ENCODE results near the gene ALK.

ALK gene

GRCh38 chr2:29480426-29480825 is 441.0 kb downstream of the ALK start:
- DNase-seq: no peak

GRCh38 chr2:29479401-29479800 is 442.0 kb downstream of the ALK start:
- DNase-seq: no peak

GRCh38 chr2:29478641-29479040 is 442.7 kb downstream of the ALK start:
- DNase-seq: no peak

- DNase-seq: no peak
These were observed 444.2 kb downstream of the ALK start for GRCh38 chr2:29477186-29477585.

DNA sequence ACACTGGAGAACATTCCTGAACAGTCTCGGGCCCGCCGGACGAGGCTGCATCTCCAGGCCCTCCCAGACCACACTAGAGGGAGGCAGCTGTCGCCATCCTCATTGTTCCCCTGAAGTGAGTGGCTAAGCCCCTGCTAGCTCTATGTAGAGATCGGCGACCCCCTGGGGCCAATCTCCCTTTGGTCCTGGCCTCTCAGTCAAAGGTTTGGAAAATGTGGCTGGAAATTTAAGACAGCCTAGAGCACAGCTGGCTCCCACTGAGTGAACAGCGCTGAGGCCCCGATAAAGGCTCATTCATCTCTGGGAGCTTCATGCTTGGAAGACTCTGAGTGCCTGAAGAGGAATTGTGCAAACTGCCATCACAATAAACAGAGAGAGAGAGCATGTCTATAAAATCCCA is 445.9 kb downstream of the ALK start:
- no peak for DNase-seq

DNA sequence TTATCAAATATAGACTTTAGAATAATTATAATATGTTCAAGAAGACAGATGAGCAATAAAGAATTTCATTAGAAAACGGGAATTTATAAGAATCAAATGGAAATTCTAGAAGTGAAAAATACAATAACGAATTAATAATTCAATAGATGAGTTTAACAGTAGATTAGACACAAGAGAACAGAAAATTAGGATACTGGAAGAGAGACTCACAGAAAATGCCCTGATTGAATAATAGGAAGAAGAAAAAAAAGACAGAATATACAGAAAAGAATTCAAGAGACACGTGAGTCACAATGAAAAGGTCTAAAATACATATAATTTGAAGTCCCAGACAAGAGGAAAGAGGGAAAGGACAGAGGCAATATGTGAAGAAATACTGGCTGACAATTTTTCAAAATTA is 451.4 kb downstream of the ALK start:
- DNase-seq: no peak

DNA sequence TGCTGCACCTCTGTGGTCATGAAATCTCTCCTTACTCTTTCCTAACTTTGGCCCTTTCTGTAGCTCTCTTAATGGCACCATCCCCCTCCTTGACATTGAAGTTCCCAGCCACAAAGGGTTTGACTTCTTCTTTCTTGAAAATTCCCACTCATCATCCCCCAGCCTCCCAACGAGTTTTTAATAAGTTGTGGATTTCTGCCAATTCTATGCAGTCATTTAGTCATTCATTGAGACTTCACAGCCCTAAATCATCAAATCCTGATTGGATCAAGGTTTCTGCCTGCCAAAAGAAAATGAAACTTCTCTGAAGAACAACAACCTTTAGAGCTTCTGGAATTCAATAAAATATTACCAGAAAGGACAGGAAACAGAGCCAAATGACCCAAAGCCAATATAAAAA is 451.9 kb downstream of the ALK start:
- DNase-seq: no peak

GRCh38 chr2:29463181-29463900 is 458.0 kb downstream of the ALK start:
- DNase-seq: no peak

- DNase-seq: no peak
These were observed 459.1 kb downstream of the ALK start for GRCh38 chr2:29462293-29462692.

GRCh38 chr2:29460190-29460589 is 461.2 kb downstream of the ALK start:
- no peak for DNase-seq

DNA sequence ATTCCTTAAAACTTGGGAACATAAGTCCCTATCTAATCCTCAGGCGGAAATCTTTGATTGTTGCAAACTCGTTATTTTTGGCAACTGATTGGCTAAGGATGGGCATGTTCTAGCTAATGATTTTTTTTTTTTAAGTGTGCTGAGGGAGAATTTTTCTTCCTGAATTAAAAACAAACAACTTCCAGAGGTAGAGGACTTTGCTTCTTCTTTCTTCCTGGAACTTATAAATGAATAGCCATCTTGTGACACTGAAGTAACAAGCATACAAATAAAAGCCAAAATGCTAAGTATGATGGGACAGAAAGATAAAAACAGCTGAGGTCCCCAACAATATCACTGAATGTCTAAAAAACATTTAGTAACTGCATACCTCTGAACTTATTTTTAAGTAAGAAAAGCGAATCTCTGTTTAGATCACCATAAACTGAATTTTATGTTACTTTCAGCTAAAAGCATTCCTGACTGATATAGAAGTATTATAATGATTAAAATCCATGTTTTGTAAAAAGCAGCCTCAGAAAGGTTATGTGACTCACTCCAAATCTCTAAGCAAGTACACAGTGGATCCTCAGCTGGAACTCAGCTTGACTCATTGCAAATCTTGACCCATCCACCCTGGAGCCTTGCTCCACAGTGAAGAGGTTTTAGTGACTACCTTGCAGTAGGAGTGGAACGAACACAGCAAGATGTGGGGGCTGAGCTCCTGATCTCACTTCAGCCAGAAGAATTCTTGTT is 461.8 kb downstream of the ALK start:
- DNase-seq: no peak

- DNase-seq: no peak
These were observed 465.0 kb downstream of the ALK start for GRCh38 chr2:29456429-29456828.

DNA sequence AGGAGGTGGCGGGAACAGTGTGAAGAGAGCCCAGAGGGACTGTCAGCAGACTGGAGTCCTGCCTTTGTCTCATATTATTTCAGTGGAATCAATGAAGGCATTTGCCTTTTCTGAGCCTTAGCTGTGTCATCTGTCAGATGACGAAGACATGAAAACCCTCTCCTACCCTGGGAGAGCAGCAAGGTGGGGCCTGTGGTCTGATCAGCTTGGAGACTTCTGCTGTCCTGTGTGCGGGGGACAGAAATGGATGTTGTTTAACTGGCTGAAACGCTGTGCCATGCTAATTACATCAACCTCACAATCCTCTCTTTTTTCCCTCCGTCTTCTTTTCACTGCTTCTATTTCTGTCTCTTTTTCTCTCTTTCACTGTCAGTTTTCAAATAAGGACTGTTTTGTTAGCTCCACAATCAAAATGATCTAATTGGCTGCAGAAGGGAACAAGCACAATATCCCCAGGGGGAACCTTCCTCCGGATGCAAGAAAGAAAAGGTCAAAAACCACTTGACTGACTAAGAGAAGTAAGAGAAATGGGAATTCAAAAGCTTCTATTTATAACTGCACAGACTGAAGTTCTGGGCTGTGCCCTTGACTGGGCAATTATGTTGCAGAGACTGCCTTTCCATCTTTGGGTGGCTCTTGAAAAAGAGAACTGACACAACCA is 466.1 kb downstream of the ALK start:
- DNase-seq: no peak

- no peak for DNase-seq
These were observed 469.4 kb downstream of the ALK start for GRCh38 chr2:29452036-29452435.

GRCh38 chr2:29450596-29451222 is 470.7 kb downstream of the ALK start:
- DNase-seq: peak; percentile 34

GRCh38 chr2:29449499-29449898 is 471.9 kb downstream of the ALK start:
- no peak for DNase-seq

DNA sequence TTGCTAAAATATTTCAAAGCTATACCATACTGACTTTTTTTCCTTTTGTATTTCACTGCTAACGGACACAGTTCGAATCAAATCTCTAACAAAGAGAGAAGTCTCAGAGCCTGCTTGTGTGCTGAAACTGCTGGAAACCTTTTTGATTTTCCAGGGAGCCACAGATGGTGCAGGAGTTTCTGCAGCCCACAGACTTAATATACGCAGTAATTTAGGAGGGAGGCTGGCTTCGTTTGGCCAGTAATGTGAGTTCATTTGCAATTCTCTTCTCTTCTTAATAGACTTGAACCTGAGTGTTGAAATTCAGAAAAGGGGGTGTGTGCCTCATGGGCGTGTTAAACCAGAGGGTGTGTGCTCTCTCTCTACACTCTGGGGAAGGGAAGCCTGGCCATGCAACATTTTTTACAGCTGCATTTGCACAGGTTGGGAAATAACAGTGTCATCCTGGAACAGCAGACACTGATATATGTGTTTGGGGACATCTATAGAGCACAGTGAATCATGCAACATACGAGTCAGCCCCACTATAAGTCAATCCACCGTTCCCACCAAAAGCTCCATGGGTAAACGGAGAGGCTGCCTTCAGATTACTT is 473.2 kb downstream of the ALK start:
- DNase-seq: no peak

DNA sequence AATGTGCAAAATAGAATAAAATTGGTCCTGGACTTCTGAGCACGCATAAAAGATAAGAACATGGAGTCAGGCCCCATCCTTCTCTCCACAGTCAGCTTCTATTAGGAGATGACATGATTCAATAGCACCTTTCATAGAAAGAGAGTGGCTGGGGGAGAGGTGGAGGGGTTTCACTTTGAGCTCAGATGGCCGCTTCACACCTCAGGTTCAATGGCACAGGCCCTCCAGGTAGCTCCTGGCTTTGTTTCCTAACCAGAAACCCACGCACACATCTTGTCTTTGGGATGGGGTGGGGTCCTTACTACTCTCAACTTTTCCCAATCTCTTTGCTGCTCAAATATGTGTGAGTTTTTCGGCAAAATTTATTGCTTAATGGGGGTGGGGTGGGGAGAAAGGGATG is 473.9 kb downstream of the ALK start:
- no peak for DNase-seq

DNA sequence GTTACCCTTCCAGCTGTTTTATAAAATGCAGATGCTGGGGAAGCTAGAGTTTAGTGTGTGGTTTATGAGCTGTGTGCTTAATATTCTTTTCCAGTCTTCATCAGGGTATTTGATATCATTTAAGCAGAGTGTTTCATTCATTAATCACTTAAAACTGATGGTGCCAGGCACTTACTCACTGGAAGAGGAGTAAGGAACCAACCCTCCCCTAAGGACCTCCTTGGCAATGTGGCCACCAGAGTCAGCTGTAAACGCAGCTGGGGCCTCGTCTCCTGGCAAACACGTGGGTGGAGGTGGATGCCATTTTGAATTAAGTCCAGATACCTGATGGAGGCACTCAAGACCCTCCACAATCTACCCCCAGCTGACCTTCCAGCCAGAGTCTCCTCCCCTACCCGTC is 474.5 kb downstream of the ALK start:
- no peak for DNase-seq

GRCh38 chr2:29444150-29444549 is 477.2 kb downstream of the ALK start:
- no peak for DNase-seq

DNA sequence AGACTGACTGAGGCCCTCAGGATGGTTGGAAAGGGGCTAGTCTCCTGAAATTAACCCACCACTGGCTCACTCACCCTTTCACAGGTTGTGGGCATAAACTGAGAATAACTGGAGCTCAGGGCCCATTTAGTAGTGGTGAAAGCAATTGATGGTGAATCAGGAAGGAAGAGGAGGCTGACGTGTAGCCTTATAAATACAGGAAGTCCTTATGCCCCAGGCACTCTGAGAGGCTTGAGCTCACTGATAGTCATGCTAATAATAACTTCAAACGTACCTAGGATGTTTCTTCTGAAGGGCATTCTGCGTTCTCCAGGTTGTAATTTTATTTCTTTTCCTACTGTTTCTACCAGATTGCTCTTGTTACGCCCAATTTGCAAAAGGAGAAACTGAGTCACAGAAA is 477.8 kb downstream of the ALK start:
- DNase-seq: no peak

- DNase-seq: peak; percentile 84
These were observed 478.2 kb downstream of the ALK start for GRCh38 chr2:29443151-29443550.

GRCh38 chr2:29440921-29441623 is 480.3 kb downstream of the ALK start:
- no peak for DNase-seq

Measured in NCI-H1105 (cell line).